PFSK-1 (cell line): ENCODE data around the gene PCDH19.

Source experiments
- FOXP2 ChIP-seq: optimal IDR thresholded peaks from 2 replicates; pipeline ENCODE3; 2011; ENCODE audit warnings: borderline replicate concordance, control low read depth, inconsistent platforms; ENCODE audit not compliant: insufficient read depth; ENCODE audit errors: extremely low read length, extremely low read depth
- POLR2AphosphoS5 ChIP-seq: IDR thresholded peaks from 2 replicates; pipeline ENCODE4 v1.6.1; 2012; ENCODE audit warnings: low read depth, mild to moderate bottlenecking, control low read depth, low read length, moderate library complexity
- REST ChIP-seq, 2 experiments: IDR thresholded peaks; 2 replicates each; pipeline versions ENCODE4 v1.6.1 to v1.8.0; 2011 to 2012; ENCODE audit warnings: low read depth in 2 of 2, low read length in 2 of 2, control low read depth in 1 of 2, inconsistent platforms in 1 of 2, mild to moderate bottlenecking in 1 of 2, moderate library complexity in 1 of 2; ENCODE audit not compliant: insufficient read depth in 1 of 2
- SIN3A ChIP-seq: IDR thresholded peaks from 2 replicates; pipeline ENCODE4 v1.6.1; 2012; ENCODE audit warnings: mild to moderate bottlenecking, low read length, moderate library complexity, borderline replicate concordance; ENCODE audit not compliant: insufficient read depth
- TAF1 ChIP-seq: IDR thresholded peaks from 2 replicates; pipeline ENCODE4 v1.6.1; 2012; ENCODE audit warnings: low read length, control low read depth, borderline replicate concordance; ENCODE audit not compliant: insufficient read depth

Gene PCDH19

GRCh38 chrX:100407147-100407783 lies 2.8 kb downstream of the PCDH19 start:
- TF ChIP-seq REST (IDR thresholded peaks at IDR 0.05; ENCODE audit: insufficient read depth in 1 of 2, low read depth in 2 of 2, low read length in 2 of 2) (no peak), POLR2AphosphoS5 (no peak), FOXP2 (no peak), SIN3A (no peak), TAF1 (no peak)

GRCh38 chrX:100405424-100405823 lies 4.6 kb downstream of the PCDH19 start:
- TF ChIP-seq FOXP2 (no peak), TAF1 (no peak), POLR2AphosphoS5 (no peak), SIN3A (no peak), REST (IDR thresholded peaks at IDR 0.05; ENCODE audit: insufficient read depth in 1 of 2, low read depth in 2 of 2, low read length in 2 of 2) (no peak)

- no peak for TF ChIP-seq POLR2AphosphoS5
- TF ChIP-seq REST (IDR thresholded peaks at IDR 0.05; ENCODE audit: insufficient read depth in 1 of 2, low read depth in 2 of 2, low read length in 2 of 2) = no peak
- no peak for TF ChIP-seq FOXP2
- no peak for TF ChIP-seq TAF1
- TF ChIP-seq SIN3A = no peak
Measured at GRCh38 chrX:100404851-100405250, 5.2 kb downstream of the PCDH19 start.

GRCh38 chrX:100395781-100396180 lies 14.3 kb downstream of the PCDH19 start:
- no peak for TF ChIP-seq SIN3A
- TF ChIP-seq FOXP2 = no peak
- TF ChIP-seq POLR2AphosphoS5 = no peak
- no peak for TF ChIP-seq TAF1
- TF ChIP-seq REST (IDR thresholded peaks at IDR 0.05; ENCODE audit: insufficient read depth in 1 of 2, low read depth in 2 of 2, low read length in 2 of 2) = no peak

- TF ChIP-seq TAF1 (no peak), SIN3A (no peak), REST (IDR thresholded peaks at IDR 0.05; ENCODE audit: insufficient read depth in 1 of 2, low read depth in 2 of 2, low read length in 2 of 2) (no peak), POLR2AphosphoS5 (no peak), FOXP2 (no peak)
Measured at GRCh38 chrX:100381619-100382018, 28.5 kb downstream of the PCDH19 start.
